Stimulated activated CD8-positive, alpha-beta memory T cell treated with anti-CD3 and anti-CD28 coated beads, Interleukin-4, amount 100 ng/mL, for 1 hour (primary cell): ENCODE data around the gene OR52E1.
"Not testable (repeated sequence)": the region's sequence is repeated elsewhere in the genome, so short reads cannot be mapped to it uniquely, and the experiment has no call there.

Source experiments
- DNase-seq, 2 donors: peaks; one replicate each; pipeline ENCODE4 v3.0.0-alpha.2; 2020; ENCODE audit warnings: low read depth in 2 of 2, low spot score in 1 of 2

Gene OR52E1

GRCh38 chr11:5069272-5069671, at the start of gene OR52E1:
TSS of gene OR52E1 (plus strand) at chr11:5069572.
- no peak for DNase-seq

DNA sequence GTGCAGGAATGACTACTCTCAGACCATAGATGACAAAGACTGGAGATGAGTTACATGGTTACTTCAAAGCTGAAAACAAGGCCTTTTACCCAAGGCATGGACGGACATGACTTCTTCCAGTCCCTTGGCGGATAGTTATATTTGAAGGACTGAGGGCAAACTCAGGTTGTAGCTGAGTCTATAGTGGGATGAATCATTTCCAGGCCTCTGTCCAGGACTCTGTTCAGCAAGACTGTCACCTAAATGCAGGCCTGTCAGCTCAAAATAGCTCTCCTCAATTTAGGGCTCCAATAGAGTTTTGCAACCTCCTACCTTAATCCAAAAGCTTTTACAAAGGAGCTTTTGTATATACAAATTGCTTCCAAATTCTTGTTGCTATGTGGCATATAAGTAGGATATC, 47.4 kb upstream of the OR52E1 start:
- DNase-seq, result no peak

DNA sequence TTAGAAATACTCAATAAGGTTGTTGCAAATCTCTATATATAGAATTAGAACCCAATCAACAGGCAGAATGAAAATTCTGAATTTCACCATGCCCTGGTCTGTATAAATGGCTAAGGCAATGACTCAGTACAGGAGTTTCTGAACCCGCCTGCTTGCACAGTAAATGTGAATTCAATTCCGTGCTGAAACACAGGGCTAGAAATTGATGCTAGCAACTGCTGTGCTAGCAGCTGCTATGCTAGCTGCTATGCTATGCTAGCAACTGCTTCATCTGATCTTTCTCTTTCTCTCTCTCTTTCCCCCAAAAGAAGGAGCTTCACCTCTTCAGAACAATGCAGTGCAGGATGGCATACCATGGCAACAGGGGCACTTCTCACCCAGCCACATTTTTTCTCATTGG, 32.7 kb upstream of the OR52E1 start:
- DNase-seq, result no peak

DNA sequence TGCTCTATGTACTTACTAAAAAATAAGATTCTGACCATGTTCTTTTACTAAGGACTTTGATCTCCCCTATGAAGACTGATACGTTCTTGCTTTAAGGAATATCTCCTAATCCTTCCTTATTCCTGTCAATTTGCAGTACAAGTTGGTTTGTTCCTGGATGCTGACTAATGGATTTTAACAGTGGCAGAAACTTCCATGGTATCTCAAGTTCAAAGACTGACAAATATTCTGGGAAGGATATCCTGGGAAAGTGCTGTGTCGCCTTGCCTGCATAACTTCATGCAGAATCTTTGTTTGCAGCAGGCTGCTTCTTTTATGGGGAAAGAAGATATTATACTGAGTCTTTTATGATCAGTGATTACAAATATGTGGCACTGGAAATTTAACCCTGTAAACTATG, 31.4 kb upstream of the OR52E1 start:
- DNase-seq, result no peak

- no peak for DNase-seq
Observed at GRCh38 chr11:5038341-5038740, 31.0 kb upstream of the OR52E1 start.

GRCh38 chr11:5040876-5041275, 28.5 kb upstream of the OR52E1 start:
- no peak for DNase-seq

GRCh38 chr11:5042091-5042490, 27.3 kb upstream of the OR52E1 start:
- DNase-seq, result no peak

DNA sequence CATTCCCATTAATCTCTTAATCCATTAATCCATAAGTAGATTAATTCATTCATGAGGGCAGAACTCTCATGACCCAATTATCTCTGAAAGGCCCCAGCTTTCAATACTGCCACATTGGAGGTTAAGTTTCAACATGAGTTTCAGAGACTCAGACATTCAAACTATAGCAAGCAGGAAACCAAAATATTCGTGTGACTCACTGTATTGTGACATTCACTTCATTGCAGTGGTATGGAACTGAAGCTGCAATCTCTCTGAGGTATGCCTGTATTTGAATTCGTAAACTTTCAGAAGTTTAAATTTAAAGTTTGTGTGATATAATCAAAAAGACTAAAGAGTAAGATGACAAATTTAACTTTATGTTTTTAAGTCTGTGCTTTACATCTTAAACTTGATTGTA, 26.0 kb upstream of the OR52E1 start:
- DNase-seq, result no peak

GRCh38 chr11:5046226-5046625, 23.1 kb upstream of the OR52E1 start, which contains the start of gene OR52J3:
TSS of gene OR52J3 (plus strand) at chr11:5046526. CDS start at chr11:5046526, 0 bp downstream.
- DNase-seq, result no peak

DNA sequence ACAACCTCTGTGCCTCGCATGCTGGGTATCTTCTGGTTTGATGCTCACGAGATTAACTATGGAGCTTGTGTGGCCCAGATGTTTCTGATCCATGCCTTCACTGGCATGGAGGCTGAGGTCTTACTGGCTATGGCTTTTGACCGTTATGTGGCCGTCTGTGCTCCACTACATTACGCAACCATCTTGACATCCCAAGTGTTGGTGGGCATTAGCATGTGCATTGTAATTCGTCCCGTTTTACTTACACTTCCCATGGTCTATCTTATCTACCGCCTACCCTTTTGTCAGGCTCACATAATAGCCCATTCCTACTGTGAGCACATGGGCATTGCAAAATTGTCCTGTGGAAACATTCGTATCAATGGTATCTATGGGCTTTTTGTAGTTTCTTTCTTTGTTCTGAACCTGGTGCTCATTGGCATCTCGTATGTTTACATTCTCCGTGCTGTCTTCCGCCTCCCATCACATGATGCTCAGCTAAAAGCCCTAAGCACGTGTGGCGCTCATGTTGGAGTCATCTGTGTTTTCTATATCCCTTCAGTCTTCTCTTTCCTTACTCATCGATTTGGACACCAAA, 22.5 kb upstream of the OR52E1 start:
- no peak for DNase-seq

DNA sequence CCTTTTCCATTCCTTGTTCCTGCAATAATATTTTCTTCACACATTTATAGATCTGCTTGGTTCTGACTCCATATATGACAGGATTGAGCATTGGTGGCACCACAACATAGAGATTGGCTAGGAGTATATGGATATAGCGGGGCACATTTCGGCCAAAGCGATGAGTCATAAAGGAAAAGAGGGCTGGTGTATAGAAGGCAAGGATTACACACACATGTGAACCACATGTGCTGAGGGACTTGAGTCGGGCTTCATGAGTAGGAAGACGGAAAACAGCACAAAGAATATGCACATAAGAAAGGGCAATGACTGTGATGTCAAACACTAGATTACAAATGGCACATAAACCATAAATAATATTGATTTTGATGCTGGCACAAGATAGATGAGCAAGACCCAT, 10.7 kb upstream of the OR52E1 start:
- DNase-seq, result not testable (repeated sequence)

- no peak for DNase-seq
Observed at GRCh38 chr11:5059391-5059790, 10.0 kb upstream of the OR52E1 start, which contains the start of gene OR52E2. TSS of gene OR52E2 (minus strand) at chr11:5059627. CDS start at chr11:5059627, 0 bp downstream.

GRCh38 chr11:5065027-5065426, 4.3 kb upstream of the OR52E1 start:
- no peak for DNase-seq

GRCh38 chr11:5071799-5072198, 2.4 kb downstream of the OR52E1 start:
- no peak for DNase-seq

DNA sequence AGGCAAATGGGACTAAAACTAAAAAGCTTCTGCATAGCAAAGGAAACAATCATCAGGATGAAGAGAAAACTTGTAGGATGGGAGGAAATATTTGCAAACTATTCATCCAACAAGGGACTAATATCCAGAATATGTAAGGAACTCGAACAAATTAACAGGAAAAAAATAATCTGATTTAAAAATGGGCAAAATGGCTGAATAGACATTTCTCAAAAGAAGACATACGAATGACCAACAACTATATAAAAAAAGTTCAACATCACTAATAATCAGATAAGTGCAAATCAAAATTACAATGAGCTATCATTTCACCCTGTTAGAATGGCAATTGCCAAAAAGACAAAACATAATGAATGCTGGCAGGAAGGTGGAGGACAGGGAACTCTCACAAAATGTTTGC, 12.0 kb downstream of the OR52E1 start:
- no peak for DNase-seq

GRCh38 chr11:5083602-5084001, 14.2 kb downstream of the OR52E1 start:
- DNase-seq, result no peak

DNA sequence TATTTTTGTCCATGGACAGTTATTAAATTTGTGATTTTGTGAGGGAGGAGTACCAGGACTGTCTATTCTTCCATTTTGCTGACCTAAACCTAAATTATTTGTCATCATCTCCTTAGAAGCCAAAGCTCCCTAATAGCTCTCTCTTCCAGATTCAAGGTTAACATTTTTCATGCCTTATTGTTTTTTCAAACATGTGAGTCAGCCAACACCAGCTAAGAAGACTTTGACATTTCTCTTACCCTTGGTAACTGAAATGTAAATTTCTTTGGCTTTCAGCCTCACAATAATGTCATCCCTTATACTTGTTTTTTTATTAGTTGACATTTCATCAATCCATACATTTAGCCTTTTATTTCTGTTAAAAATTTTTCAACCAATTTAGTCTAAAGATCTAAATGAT, 19.2 kb downstream of the OR52E1 start:
- no peak for DNase-seq

DNA sequence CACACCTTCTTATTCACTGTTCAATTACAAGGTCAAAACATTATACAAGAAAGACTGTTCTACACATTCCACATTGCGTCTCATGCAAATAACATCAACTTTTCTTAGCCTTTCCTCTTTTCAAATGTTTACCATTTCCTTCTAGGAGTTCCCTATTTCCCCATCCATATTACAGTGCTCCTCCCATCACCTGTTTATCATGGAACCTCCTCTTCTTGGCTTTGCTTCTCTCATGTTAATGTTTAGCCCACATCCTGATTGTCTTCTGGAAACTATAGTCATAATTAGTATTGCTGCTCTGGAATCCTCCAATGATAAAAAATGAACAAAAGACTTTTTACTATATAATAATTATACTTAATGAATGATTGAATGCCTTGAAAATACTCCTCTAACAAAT, 21.3 kb downstream of the OR52E1 start:
- no peak for DNase-seq

DNA sequence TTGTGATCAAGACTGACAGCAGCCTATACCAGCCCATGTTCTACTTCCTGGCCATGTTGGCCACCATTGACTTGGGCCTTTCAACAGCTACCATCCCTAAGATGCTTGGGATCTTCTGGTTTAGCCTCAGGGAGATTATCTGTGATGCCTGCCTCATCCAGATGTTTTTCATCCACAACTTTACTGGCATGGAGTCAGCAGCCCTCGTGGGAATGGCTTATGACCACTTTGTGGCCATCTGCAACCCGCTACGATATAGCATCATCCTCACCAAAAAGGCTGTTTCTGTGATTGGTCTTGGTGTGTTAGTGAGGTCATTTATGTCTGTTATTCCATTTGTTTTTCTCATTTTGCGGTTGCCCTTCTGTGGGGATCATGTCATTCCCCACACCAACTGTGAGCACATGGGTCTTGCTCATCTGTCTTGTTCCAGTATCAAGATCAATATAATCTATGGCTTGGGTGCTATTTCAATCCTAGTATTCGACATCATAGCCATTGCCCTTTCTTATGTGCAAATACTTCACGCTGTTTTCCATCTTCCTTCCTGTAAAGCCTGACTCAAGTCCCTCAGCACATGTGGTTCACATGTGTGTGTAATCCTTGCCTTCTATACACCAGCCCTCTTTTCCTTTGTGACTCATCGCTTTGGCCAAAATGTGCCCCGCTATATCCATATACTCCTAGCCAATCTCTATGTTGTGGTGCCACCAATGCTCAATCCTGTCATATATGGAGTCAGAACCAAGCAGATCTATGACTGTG, 23.6 kb downstream of the OR52E1 start:
- DNase-seq, result no peak

DNA sequence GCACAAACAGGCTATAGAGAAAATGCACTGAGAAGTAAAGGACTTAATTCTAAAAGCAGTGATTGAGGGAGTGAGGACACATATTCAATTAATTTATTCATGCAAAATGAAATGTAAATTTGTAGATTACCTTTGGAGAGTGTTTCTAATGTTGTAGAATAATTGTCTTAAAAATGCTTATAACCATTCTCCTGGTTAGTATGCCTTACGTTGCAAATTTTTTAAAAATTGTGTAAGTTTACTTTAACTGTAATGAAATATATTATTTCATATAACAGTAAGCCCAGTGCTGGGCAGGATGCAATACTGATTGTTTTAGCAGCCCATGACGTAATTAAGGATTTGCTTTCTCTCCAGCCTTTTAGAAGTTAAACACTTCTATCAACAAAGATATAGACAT, 26.6 kb downstream of the OR52E1 start:
- DNase-seq, result no peak

GRCh38 chr11:5102246-5102645, 32.9 kb downstream of the OR52E1 start:
- DNase-seq, result no peak

DNA sequence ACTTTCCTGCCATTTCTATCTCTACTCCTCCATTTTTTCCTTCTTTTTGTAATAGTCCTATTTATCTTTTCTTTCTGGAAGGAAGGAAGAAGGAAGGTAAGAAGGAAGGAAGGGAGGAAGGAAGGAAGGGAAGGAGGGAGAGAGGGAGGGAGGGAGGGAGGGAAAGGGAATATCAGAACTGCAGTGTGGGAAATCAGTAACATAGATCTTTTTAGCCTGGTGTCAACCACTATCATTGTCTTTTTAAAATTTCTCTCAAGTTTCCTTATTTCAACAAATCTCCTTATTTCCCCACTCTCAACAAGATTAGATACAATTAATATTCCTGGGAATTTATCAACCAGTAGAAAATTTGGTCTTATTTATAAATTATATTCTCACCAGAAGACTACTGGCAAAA, 33.7 kb downstream of the OR52E1 start:
- DNase-seq, result no peak

DNA sequence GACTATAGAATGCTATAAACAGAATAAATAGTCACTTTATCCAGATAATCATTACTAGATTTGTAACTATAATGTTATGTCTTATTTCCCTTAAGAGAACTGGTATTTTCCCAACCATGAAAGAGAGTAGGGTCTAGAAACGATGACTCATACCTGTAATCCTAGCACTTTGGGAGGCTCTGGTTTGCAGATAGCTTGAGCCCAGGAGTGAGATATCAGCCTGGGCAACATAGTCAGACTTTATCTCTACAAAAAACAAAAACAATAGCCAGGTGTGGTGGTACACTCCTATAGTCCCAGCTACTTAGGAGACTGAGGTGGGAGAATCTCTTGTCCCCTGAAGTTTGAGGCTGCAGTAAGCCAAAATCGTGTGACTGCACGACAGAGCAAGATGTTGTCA, 37.9 kb downstream of the OR52E1 start:
- no peak for DNase-seq
